HG03060 (cell line): Measurements from ENCODE around the gene GSDME.

ENCODE experiments used
- ATAC-seq: cut with Tn5 transposase; IDR thresholded peaks from one replicate; pipeline ENCODE4 v1.9.1; 2021; ENCODE audit warnings: low read depth, moderate number of reproducible peaks; ENCODE audit not compliant: unreplicated experiment

GSDME gene

DNA sequence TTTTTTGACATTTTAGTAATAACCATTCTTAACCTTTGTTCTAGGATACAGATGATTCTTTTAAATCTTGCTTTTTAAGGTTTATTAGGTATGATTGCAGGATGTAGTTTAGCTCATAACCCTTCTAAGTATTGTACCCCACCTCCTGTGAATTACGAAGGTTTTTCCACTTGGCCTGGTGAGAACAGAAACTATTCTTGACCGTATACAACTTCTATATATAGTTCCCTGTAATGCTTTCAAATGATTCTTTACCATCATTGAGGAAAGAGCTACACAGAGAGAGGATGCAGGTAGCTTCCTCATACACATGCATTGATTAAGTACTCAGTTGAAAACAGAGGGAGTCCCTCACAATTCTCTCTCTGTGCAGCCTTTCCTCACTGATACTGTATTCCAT is 97.8 kb downstream of the GSDME start:
- ATAC-seq, result no peak

DNA sequence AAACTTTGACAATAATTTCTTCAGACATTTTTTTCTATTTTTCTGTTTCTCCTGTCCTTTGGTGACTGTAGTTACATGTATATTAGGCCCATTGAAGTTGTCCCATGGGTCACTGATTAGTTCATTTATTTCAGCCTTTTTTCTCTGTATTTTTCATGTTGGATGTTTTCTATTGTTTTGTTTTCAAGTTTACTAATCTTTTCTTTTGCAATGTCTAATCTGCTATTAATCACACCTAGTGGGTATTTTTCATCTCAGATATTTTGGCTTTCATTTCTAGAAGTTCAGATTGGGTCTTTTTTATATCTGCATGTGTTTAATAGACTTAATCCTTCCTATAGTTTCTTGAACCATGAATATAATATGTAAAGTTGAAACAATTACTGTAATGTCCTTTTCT is 99.3 kb downstream of the GSDME start:
- no peak for ATAC-seq

DNA sequence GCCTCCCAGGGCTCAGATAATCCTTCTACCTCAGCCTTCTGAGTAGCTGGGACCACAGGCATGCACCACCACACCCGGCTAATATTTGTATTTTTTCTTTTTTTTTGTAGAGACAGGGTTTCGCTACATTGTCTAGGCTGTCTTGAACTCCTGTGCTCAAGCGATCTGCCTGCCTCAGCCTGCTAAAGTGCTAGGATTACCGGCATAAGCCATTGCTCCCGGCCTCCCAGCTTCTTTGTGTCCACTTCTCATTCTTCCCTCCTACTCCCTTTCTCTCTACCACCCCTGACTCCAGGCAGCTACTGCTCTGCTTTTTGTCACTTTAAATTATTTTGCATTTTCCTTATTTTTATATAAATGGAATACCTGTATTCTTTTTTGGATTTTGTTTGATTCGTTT is 100.7 kb downstream of the GSDME start:
- ATAC-seq, result no peak

DNA sequence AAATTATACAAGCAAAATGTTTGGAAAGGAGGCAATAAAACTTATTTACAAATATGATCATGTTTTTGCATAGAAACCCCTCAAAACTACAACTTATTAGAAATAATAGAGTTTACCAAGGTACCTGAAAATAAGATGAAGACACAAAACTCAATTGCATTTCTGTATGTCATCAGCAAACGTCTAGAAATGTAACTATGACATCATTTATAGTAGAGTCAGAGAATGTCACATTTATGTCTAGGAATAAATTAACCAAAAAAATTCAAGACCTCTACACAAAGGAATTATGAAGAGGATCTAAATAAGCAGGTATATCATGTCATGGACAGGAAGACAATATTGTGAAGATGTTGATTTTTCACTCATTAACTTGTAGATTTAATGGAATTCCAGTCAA is 103.0 kb downstream of the GSDME start:
- no peak for ATAC-seq

DNA sequence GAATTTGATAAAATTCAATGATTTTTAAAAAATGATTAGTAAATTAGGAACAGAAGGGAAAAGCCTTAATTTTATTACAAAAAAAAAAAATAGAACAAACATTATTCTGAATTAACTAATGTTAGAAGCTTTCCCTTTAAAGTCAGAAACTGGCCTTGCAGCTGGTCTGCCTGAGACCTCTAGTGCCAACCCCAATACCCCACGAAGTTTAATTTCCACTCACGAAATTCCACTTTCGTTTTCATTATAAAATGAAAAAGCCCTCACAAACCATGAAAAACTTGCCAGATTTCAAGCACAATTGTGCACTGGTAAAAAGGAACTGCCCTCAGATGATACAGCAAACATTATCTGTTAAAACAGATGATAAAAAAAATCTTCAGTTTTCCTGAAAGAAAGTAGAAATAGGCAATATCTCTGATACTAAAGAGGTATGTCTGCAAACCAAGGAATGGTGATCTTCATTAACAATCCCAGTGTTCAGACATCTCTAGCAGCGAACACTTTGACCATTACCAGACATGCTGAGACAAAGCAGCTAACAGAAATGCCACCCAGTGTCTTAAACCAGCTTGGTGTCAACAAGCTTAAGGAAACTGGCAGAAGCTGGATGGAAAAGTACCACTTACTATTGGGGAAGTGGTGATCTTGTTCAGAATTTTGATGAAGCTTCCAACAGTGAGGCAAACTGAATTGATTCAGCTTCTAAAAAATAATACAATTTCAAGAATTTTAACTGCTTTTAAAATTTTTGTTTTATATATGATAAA is 103.8 kb downstream of the GSDME start:
- no peak for ATAC-seq

DNA sequence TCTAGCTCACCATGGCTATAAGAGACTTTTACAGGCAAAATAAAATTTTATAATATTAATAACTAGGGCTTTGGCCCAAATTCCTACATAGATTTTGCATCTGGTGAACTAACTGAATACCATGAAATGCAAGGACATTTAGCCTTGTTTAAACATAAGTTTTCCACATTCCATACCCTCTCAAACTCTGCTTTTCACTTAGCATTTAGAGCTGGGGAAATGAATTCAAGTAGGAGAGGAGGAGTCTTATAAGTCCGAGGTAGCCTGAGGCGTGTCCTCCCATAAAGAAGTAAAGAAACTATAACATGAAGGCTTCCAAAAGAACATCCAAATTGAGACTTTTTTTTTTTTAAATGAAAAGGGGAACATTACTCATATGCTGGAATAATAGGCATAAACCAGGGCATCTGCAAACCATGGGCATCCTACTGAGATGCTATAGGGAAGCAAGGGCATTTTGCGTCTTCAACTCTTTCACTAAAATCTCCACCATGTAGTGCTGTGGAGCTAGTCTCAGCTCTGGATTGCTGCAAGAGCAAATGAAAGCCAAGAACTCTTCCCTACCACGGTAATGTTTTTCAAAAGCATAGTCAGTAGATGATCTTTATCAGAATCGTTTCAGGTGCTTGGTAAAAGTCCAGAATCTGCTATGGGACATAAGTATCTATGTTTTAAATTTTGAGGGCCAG is 104.9 kb downstream of the GSDME start:
- no peak for ATAC-seq
